Skin epidermis (tissue), 12 donors: ENCODE results near the gene FAM117A.
A peak's percentile ranks its signal among the peaks of the same experiment; 100 is the strongest.
"Not testable (repeated sequence)": the region's sequence is repeated elsewhere in the genome, so short reads cannot be mapped to it uniquely, and the experiment has no call there.

ENCODE experiments used
- H3K27ac ChIP-seq, 21 experiments: fragments of 200-600 bp; sonication (generic) in 11 of 21; one replicate each; pipeline ENCODE4 v1.5.0; 2020; ENCODE audit warnings: mild to moderate bottlenecking in 3 of 21, inconsistent platforms in 2 of 21, moderate library complexity in 2 of 21
- H3K4me3 ChIP-seq, 7 experiments: fragments of 200-600 bp; sonication (generic) in 2 of 7; one replicate each; pipeline ENCODE4 v1.5.0; 2020; ENCODE audit warnings: inconsistent platforms in 2 of 7, mild to moderate bottlenecking in 2 of 7, moderate library complexity in 1 of 7

The FAM117A gene

DNA sequence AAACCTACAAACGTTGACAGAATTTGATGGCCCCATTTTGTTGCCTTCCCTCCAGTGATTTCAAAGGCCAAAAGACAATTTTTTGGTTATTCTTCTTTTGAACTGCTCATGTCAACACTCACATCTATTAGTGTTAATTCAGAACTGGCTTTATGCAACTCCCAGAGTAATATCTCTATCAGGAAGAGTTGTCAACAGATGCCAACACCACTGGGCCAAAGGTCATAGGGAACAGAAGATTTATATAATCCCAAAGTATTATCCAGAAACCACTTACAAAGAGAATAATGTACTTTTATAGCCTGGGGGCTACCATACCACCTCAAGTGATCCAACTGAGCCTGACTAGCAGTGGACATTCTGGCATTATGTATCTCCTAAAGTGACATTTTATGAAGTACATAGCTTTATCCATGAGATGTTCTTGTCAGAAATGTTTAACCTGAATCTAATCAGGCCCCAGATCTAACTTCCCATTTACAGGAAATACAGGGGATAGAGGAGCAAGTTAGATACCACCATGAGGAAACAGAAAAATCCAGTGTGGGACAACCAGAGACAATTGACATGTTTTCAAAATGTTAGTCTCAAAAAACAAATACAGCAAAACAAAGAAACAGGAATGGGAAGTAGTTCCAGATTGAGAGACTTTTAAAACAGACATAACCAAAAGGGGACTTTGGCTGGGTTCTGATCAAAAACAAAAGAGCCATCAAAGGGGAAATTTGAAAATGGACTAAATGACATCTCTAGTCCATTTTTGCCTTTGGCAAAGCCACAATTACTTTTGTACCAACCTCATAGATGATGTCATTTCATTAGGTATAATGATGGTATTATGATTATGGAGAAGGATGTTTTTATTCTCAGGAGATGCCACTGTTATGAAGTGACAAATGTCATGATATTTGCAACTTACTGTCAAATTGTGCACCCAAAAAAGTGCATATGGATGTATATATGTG lies 18.5 kb downstream of the FAM117A start:
- peak overlapping the region in 5 of 21 experiments; percentile 52 to 84 (median 78) for H3K27ac ChIP-seq
- H3K4me3 ChIP-seq: no peak overlapping the region

DNA sequence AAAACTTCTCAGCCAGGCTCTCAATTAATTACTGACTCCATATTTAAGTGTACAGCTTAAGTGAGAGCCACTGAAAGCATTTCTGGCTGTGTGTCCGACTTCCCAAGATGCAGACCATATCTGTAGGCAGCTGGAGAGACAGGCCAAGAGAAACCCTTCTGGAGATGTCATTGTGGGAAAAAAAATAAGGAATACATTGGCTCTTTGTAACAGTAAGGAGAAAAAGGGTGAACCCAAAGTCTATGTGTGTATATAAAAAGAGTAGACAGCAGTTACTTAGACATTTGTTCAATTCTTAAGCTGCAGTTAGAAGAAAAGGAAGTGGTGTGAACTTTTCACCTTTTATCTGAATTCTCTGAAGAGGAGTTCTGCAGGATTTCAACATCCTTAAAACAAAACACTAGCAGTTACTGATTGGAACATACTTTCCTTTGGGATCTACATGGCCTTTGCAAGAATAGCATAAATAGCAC lies 21.7 kb downstream of the FAM117A start:
- Histone ChIP-seq H3K4me3 (no peak overlapping the region), H3K27ac (peak overlapping the region in 16 of 21 experiments; percentile 31 to 93 (median 76))

DNA sequence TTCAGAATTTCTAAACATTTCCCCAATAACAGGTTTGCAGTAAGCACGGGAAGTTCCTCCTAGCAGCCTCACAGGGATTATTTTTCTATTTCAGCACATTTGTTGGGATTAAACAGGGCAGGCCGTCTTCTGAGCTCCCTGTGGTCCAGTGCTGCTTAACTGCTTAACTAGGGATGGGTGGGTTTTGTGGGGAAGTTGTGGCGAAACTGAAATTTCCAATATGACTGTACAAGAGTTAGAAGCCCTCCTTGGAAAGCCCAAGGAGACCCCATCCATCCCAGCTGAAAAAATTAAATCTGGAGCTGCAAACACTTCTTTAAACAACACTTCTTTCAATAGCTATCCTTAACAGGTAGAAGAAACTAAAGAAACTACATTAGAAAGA lies 22.2 kb downstream of the FAM117A start:
- H3K4me3 ChIP-seq: no peak overlapping the region
- H3K27ac ChIP-seq: peak overlapping the region in 18 of 21 experiments; percentile 31 to 93 (median 74)

DNA sequence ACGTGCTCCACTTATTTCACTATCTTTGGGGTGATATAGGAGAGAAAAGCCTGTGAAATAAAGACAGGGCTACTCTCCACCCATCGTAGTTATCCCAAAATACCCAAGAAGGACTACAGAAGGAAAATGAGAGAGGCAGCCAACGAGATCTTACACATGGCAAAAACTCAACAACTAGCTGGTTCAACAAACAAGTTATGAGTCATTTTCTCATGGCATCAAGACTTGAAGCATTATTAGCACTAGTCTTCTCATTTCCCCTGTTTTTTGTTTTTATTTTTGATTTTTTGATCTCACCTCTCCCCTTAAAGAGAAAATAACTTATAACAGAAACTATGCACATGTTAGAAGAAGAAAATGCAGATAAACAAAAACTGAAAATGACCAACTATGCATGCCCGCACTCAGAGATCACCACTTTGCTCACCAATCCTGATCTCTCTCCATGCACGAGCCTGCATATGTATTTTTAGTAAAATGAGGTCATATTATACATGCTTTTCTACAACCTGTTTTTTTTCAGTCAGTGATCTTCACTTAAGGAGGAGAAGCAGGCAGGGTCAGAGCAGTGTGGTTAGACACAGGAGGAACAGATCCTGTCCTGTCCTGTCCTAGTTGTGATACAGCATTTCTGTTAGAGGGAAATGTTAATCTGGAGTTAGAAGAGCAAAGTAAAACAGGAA lies 22.8 kb downstream of the FAM117A start:
- peak overlapping the region in 20 of 21 experiments; percentile 45 to 93 (median 74) for H3K27ac ChIP-seq
- H3K4me3 ChIP-seq: no peak overlapping the region

DNA sequence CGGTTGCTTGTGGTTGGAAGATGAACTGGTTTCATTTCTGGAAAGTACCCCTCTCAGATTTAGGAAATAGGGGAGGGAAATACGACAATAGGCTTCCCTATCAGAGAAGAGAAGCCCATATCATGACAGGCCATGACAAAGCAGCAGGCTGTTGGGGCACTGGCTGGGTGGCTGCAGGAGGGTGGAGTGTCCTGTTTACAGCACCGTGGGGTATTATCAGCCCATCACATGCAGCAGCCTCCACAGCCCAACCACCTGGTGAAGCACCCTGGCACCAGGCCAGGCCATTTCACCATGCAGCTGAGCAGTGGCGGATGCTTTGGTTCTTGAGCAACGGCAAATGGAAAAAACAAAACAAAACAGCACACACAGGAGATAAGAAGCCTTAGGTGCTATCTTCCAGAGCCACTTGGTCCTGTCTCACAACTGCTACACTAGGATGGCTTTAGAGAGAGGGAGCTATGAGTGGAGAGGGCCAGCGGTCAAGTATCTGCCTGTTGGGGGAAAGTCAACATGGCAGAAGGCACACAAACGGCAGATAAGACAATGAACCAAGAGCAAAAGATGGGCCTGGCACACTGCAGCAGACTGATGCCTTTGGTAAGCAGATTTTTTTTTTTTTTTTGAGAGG lies 24.2 kb downstream of the FAM117A start:
- H3K27ac ChIP-seq: peak overlapping the region in 19 of 21 experiments; percentile 45 to 93 (median 73)

DNA sequence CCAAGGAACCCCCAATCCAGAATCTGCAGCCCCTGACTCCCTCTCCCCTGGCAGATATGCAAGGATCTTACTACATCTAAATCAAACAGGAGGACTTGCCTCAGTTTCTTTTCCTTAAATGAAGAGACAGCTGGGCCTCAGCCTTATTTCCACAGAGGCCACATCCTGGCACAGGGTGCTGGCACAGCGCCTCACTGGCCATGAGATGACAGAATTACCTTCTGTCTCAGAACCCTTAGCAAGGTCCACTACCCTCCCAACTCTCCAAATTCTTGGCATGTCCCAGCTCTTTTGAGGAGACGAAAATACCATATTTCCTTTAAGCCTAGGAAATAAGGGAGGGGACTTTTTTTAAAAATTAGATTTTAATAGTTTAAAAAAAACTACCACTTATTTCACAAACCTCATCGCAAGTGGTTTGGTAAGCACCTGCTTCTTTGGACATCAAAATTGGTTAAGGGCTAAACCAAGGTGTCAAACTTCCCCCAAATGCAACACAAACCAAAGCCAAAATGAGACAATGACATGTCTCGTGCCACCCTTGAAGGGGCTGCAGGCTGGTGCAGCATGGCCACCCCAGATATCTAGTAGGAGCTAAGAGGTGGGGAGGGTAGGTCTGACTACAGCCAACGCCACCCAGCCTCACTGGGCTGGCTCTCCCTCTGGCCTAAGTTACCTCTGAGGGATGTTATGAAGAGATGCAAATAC lies 25.3 kb downstream of the FAM117A start:
- no peak overlapping the region for H3K4me3 ChIP-seq
- peak overlapping the region in 17 of 21 experiments; percentile 42 to 93 (median 73) for H3K27ac ChIP-seq

More for the DNA sequence above, 24.2 kb downstream of the FAM117A start:
- H3K4me3 ChIP-seq: peak overlapping the region in 2 of 7 experiments; percentile 3 to 9

DNA sequence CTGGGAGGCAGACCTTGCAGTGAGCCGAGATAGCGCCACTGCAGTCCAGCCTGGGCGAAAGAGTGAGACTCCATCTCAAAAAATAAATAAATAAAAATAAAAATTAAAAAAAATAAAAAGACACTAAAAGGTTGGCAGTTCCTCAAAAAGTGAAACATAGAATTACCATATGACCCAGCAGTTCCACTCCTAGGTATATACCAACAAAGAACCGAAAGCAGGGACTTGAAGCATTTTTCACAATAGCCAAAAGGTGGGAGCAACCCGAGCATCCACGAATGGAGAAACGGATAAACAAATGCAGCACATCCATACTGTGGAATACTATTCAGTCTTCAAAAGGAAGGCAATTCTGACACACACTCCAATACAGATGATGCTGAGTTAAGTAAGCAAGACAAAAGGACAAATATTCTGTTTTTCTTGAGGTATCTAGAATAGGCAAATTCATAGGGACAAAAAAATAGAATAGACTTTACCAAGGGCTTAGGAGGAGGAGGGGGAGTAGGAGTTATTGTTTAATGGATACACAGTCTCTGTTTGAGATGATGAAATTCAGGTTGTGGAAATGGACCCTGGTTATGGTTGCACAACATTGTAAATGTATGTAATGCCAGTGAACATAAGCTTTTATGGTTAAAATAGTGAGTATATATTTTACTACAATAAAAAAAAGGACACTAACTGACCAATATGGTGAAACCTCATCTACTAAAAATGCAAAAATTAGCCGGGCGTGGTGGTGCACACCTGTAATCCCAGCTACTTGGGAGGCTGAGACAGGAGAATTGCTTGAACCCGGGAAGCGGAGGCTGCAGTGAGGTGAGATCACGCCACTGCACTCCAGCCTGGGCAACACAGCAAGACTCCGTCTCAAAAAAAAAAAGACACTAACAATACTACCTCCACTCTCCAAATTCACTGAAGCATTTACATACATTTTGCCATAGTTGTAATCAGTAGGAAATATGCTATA lies 29.1 kb downstream of the FAM117A start:
- Histone ChIP-seq H3K4me3 (no peak overlapping the region), H3K27ac (no peak overlapping the region)

DNA sequence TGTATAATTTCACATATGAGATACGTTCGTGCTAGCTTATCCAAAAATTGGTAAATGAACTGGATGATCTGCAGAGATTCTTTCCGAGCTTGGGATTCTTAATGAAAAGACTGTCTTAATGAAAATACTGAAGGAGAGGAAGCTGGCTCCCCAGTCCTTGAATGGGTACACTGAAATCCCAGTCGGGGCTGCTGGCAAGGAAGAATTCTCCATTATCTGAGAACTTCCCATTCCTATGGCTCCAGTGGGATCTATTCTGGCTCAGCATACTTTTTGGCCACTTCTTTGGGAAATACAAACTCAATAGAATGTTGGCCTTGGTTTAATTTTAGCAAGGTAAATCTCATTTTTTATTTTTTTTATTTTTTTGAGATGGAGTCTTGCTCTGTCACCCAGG lies 32.5 kb downstream of the FAM117A start:
- peak overlapping the region in 4 of 21 experiments; percentile 23 to 70 (median 56) for H3K27ac ChIP-seq

DNA sequence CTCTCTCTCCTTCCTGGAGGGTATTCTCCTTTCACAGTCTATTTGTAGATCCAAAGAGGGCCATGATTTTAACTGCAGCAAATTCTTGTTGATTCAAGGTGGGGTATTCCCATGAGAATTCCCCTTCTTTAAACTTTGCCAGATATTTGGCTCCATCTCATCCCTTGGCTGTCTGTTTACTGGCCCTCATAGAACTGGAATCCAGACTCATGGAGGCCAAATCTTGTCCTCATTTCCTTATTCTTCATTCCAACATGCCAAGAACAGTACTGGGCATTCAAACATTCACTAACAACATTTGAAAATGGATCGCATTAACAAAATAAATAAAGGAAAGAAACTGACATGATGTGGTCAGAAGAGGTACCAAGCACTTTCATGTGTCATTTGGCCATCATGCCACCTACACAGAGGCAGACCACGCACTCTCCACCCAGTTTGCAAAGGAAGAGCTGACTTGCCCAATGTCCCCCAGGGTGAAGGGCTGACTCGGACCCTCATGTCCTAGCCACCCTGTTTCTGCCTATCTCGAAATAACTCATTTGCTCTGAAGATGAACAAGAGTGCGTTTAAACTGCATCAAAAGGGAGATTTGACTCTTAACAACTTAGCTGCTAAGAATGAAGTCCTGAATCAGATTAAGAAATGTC lies 33.0 kb downstream of the FAM117A start:
- Histone ChIP-seq H3K27ac (peak overlapping the region in 14 of 21 experiments; percentile 1 to 78 (median 42)), H3K4me3 (no peak overlapping the region)

More for the DNA sequence above, 32.5 kb downstream of the FAM117A start:
- H3K4me3 ChIP-seq: no peak overlapping the region

DNA sequence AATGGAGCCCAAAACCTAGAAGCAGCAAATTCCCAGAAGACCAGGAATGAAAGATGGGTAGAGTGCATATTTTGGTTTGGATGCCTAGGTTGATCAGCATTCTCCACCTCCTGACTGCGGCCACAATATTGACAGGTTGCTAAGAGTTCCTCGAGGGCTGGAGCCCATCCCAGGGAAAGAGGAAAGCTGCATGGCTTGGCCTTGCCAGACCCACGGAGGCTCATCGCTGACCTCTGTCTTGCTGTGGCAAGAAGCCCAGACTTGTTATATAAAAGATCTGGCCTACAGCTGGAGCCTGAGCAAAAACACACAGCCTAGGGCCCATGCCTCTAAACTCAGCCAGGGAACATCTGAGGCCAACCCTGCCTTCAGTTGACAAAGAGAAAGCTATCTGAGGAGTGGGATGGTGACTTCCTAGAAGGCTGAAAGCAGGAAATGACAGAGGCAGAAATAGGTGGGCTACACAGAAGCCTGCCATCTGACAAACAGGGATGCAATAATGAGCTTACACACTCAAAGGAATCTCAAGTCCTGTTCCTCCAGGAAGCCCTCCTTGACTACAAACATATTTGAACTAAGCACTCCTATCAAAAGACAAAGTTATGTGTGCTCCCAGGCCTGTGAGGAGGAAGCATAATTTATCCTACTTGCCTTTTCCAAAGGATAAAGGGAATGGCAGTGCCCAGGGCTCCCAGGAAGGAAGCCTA lies 33.7 kb downstream of the FAM117A start:
- H3K27ac ChIP-seq: peak overlapping the region in 16 of 21 experiments; percentile 1 to 78 (median 42)
- H3K4me3 ChIP-seq: no peak overlapping the region

DNA sequence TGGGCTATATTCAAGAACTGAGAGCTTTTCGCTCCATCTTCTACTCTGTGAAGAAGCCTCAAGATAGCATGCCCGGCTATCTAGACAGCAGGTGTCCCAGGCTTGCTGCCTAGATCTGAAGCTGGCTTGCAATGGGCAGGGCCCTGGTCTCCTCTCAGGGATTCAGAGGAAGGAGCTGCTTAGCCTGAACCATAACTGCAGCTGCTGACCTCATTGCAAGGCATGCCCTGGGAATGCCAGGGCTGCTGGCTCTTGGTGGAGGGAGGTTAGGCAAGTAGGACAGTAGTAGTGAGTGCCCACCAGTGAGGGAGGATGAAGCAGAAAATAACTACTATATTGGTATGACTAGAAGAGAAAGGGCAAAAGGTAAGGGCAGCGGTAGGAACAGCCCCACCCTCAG lies 34.9 kb downstream of the FAM117A start:
- Histone ChIP-seq H3K4me3 (no peak overlapping the region), H3K27ac (peak overlapping the region in 6 of 21 experiments; percentile 12 to 72 (median 38))

DNA sequence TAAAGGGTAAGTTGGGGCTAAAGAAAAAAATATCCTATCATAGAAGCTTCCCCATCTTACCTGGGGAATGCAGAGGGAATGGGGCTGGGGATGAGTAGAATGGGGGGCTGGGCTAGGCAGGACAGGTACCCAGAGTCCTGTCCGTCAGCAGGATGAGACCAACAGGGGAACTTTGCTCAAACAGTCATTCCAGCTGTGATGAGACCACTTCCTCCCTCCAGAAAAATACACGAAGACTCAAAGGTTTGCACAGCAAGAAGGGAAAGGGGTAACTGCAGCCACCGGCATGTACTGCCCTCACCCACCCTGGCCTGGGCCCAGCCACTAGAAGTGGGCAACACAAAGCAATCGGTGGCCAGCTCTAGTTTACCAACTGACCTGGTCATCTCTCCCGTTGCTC lies 35.5 kb downstream of the FAM117A start:
- peak overlapping the region in 3 of 21 experiments; percentile 12 to 18 (median 16) for H3K27ac ChIP-seq

DNA sequence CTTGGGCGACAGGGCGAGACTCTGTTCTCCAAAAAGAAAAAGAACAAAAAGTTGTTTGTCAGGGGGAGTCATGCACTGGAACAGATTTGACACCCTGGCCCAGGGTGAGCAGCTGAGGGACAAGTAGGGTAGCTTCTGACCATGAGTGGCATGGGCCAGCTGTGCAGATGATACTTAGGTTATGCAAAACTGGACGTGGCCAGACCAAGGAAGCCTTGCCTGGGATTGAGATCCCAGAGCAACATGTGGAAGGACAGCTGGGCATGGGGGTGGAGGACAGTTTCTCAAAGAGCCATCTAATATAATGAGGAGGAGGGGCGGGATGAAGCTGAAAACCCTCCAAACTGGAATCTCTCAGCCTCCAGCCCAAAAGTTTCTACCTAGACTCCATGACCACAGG lies 36.6 kb downstream of the FAM117A start:
- H3K4me3 ChIP-seq: no peak overlapping the region
- H3K27ac ChIP-seq: no peak overlapping the region

More for the DNA sequence above, 35.5 kb downstream of the FAM117A start:
- no peak overlapping the region for H3K4me3 ChIP-seq

DNA sequence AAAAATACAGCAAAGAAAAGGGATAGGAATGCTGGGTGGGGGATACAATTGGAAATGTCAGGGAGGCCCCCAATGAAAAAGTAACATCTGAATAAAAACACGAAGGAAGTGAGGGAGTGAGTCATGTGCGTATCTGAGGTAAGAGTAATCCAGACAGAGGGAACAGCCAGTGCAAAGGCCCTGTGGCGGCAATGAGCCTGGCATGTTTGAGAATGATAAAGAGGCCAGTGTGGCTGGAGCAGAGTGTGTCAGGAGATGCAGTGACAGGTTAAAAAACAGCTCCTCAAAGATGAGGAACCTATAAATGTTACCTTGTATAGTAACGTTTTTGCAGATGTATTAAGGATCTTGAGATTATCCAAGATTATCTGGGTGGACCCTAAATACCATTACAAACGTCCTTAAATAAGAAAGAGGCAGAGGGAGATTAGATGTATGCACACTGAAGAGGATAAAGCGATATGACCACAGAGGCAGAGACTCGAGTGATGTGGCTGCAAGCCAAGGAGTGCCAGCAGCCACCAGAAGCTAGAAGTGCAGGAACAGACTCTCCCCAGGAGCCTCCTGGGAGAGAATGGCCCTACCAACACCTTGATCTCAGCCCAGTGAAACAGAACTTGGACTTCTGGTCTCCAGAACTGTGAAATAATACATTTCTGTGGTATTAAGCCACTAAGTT lies 38.3 kb downstream of the FAM117A start:
- no peak overlapping the region for H3K27ac ChIP-seq
- no peak overlapping the region for H3K4me3 ChIP-seq

DNA sequence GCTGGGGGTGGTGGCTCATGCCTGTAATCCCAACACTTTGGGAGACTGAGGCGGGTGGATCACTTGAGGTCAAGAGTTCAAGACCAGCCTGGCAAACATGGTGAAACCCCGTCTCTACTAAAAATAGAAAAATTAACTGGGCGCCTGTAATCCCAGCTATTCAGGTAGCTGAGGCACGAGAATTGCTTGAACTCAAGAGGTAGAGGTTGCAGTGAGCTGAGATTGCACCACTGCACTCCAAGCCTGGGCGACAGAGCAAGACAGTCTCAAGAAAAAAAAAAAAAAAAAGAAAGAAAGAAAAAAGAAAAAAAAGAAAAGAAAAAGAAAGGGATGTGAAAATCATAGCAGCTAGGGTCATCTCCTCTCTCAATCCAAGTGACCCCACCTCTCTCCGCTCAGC lies 39.4 kb downstream of the FAM117A start:
- H3K4me3 ChIP-seq: not testable (repeated sequence)
- peak overlapping the region in 3 of 21 experiments; percentile 13 to 38 (median 14) for H3K27ac ChIP-seq

DNA sequence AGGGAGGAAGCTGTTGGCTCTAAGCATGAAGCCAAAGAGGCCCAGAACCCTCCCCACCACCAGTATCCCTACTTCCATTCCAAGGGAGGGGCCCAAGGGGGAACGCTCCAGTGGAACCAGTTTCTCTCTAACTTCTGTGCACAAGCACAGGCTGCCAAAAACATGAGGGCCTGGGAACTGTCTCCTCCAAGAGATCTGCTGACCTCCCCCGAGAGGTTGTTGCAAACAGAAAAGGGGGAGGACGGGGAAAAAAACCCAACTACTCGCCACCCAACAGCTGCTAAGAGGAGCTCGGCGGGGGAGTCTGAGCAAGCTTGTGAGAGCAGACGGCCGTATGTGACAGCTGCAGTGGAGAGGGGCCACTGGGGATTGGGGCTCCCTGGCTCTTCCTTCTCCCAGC lies 40.5 kb downstream of the FAM117A start:
- no peak overlapping the region for H3K4me3 ChIP-seq
- peak overlapping the region in 10 of 21 experiments; percentile 3 to 59 (median 39) for H3K27ac ChIP-seq
